CD4-positive, alpha-beta T cell treated with Interleukin-4 for 1 hour (primary cell): ENCODE data around the gene WNT6.

Source experiments
- DNase-seq, 2 donors: peaks; one replicate each; pipeline ENCODE4 v3.0.0-alpha.2; 2020 to 2022

The WNT6 gene

GRCh38 chr2:218895326-218895725 lies 35.7 kb downstream of the WNT6 start:
- no peak for DNase-seq

GRCh38 chr2:218895759-218896500 lies 36.3 kb downstream of the WNT6 start:
- DNase-seq: no peak

- peak; percentile 91 to 92 for DNase-seq
Observed at GRCh38 chr2:218896501-218897393, 37.1 kb downstream of the WNT6 start.

GRCh38 chr2:218897394-218898108 lies 37.9 kb downstream of the WNT6 start:
- DNase-seq: no peak

GRCh38 chr2:218898109-218898878 lies 38.7 kb downstream of the WNT6 start:
- peak; percentile 76 to 81 for DNase-seq

- DNase-seq: no peak
Observed at GRCh38 chr2:218899147-218899546, 39.5 kb downstream of the WNT6 start.

- no peak for DNase-seq
Observed at GRCh38 chr2:218902427-218902826, 42.8 kb downstream of the WNT6 start.

GRCh38 chr2:218904176-218904575 lies 44.6 kb downstream of the WNT6 start:
- no peak for DNase-seq

- DNase-seq: peak; percentile 91
Observed at GRCh38 chr2:218908721-218909619, 49.4 kb downstream of the WNT6 start.

- DNase-seq: no peak
Observed at GRCh38 chr2:218910741-218911140, 51.1 kb downstream of the WNT6 start.

- no peak for DNase-seq
Observed at GRCh38 chr2:218920504-218920903, 60.9 kb downstream of the WNT6 start.
